GM12878 (cell line): Measurements from ENCODE around the gene STOML3. TPM values are rescaled to one million over a fixed set of nuclear protein-coding genes. Genes with fewer than 3 reads are reported as not detected.

Experiments
- ATAC-seq: fragments of 200-7000 bp; cut with Tn5 transposase; 3 replicates; pipeline ENCODE4 v1.9.1; 2020; ENCODE audit warnings: mild to moderate bottlenecking, moderate library complexity
- BruUV-seq: library from RNA; stranded (reverse); fragments of 400-500 nt; replicated peaks from 2 replicates; lab custom pipeline; 2021; lab: Mats Ljungman, UMichigan
- CTCF ChIA-PET: fragments of 300-600 bp; sonication (Branson Sonifier 250); formaldehyde crosslinking; extraction: SDS; loops from one replicate; lab custom pipeline; 2021; ENCODE audit warnings: inconsistent platforms; lab: Yijun Ruan, JAX
- POLR2A ChIA-PET: fragments of 350-600 bp; formaldehyde crosslinking; extraction: SDS; loops from one replicate; lab custom pipeline; 2021; ENCODE audit warnings: inconsistent platforms; lab: Charles Lee
- RAD21 ChIA-PET: fragments of 300-600 bp; sonication (Branson Sonifier 250); formaldehyde crosslinking; loops from one replicate; lab custom pipeline; 2023; ENCODE audit warnings: antibody characterized with exemption; ENCODE audit not compliant: unreplicated experiment; lab: Charles Lee
- SMC1A ChIA-PET: fragments of 300-600 bp; sonication (Branson Sonifier 250); formaldehyde crosslinking; loops from one replicate; lab custom pipeline; 2023; ENCODE audit not compliant: unreplicated experiment, uncharacterized antibody; lab: Charles Lee
- DNase-seq: peaks from one replicate; pipeline ENCODE4 v3.0.0-alpha.2; 2011; ENCODE audit warnings: low read depth, low spot score
- FAIRE-seq: peaks from 3 replicates; lab custom pipeline; 2011; peaks lifted over from hg19 to GRCh38; lab: Jason Lieb, UNC
- H2AFZ ChIP-seq: 2 replicates; pipeline ENCODE4 v1.6.0; 2011; ENCODE audit warnings: low read depth, low read length, control low read depth; ENCODE audit not compliant: control insufficient read depth
- H3K27ac ChIP-seq: 2 replicates; pipeline ENCODE4 v1.5.1; 2011; ENCODE audit warnings: control low read depth; ENCODE audit not compliant: control insufficient read depth, insufficient read depth
- H3K27me3 ChIP-seq, 2 experiments: replicated peaks in 1 of 2; 2 replicates each; pipeline versions ENCODE4 v1.6.0 to v1.6.1; 2011; ENCODE audit warnings: low read length in 1 of 2; ENCODE audit not compliant: control insufficient read depth in 2 of 2, insufficient read depth in 2 of 2
- H3K36me3 ChIP-seq, 2 experiments: 2 replicates each; pipeline ENCODE4 v1.5.1; 2011; ENCODE audit warnings: low read length in 1 of 2; ENCODE audit not compliant: control insufficient read depth in 2 of 2, insufficient read depth in 2 of 2
- H3K4me1 ChIP-seq: 2 replicates; pipeline ENCODE4 v1.6.1; 2011; ENCODE audit warnings: mild to moderate bottlenecking, low read length, moderate library complexity, mixed read lengths; ENCODE audit not compliant: control insufficient read depth, insufficient read depth
- H3K4me2 ChIP-seq: 2 replicates; pipeline ENCODE4 v1.6.0; 2011; ENCODE audit warnings: control low read depth; ENCODE audit not compliant: control insufficient read depth, insufficient read depth
- H3K4me3 ChIP-seq: fragments of 200-600 bp; sonication (generic); 2 replicates; pipeline ENCODE4 v1.5.1; 2016
- H3K79me2 ChIP-seq: 2 replicates; pipeline ENCODE4 v1.6.0; 2011; ENCODE audit warnings: low read length; ENCODE audit not compliant: control insufficient read depth, insufficient read depth
- H3K9ac ChIP-seq: 2 replicates; pipeline ENCODE4 v1.8.0; 2011; ENCODE audit warnings: low read length, control low read depth, mixed read lengths; ENCODE audit not compliant: control insufficient read depth, insufficient read depth
- H3K9me3 ChIP-seq: replicated peaks from 3 replicates; pipeline ENCODE4 v1.5.1; 2011; ENCODE audit warnings: mild to moderate bottlenecking, low read length; ENCODE audit not compliant: control insufficient read depth, insufficient read depth
- H4K20me1 ChIP-seq: 2 replicates; pipeline ENCODE4 v1.6.0; 2011; ENCODE audit not compliant: control insufficient read depth, insufficient read depth
- FOS ChIP-seq: IDR thresholded peaks from 3 replicates; pipeline ENCODE4 v1.6.1; 2011; ENCODE audit warnings: borderline replicate concordance; ENCODE audit not compliant: insufficient read length; ENCODE audit errors: extremely low read depth
- HDAC6 ChIP-seq: fragments of 200-600 bp; sonication (generic); IDR thresholded peaks from one replicate; pipeline ENCODE4 v1.8.0; 2017; ENCODE audit warnings: antibody characterized with exemption; ENCODE audit not compliant: unreplicated experiment
- IKZF2 ChIP-seq, 2 experiments: fragments of 450-650 bp; IDR thresholded peaks; 2 replicates each; pipeline ENCODE4 v1.6.1; 2017; ENCODE audit warnings: mild to moderate bottlenecking in 2 of 2, moderate library complexity in 2 of 2
- JUND ChIP-seq: IDR thresholded peaks from 2 replicates; pipeline ENCODE4 v1.6.1; 2012; ENCODE audit warnings: low read depth, mild to moderate bottlenecking, low read length, improper control_type of control experiment, moderate library complexity
- MXI1 ChIP-seq: fragments of 150-350 bp; IDR thresholded peaks from 2 replicates; pipeline ENCODE4 v1.6.1; 2011; ENCODE audit warnings: low read depth, mild to moderate bottlenecking, inconsistent platforms, low read length, improper control_type of control experiment
- NFXL1 ChIP-seq: fragments of 450-650 bp; IDR thresholded peaks from 2 replicates; pipeline ENCODE4 v1.6.1; 2017; ENCODE audit warnings: antibody characterized with exemption, mild to moderate bottlenecking, borderline replicate concordance
- NR2C2 ChIP-seq: IDR thresholded peaks from 2 replicates; pipeline ENCODE4 v1.6.1; 2011; ENCODE audit warnings: borderline replicate concordance, low read depth; ENCODE audit not compliant: control insufficient read depth, insufficient read length
- NRF1 ChIP-seq: conservative IDR thresholded peaks from 2 replicates; pipeline ENCODE4 v1.6.1; 2011; ENCODE audit warnings: mild to moderate bottlenecking, low read depth, low read length, improper control_type of control experiment
- PRDM15 ChIP-seq: fragments of 450-650 bp; formaldehyde crosslinking; IDR thresholded peaks from 2 replicates; pipeline ENCODE4 v1.4.0; 2020; ENCODE audit warnings: mild to moderate bottlenecking, moderate library complexity
- SUZ12 ChIP-seq: fragments of 200-600 bp; sonication (generic); IDR thresholded peaks from one replicate; pipeline ENCODE4 v1.6.1; 2018; ENCODE audit warnings: antibody characterized with exemption, mild to moderate bottlenecking; ENCODE audit not compliant: unreplicated experiment
- TCF7 ChIP-seq: IDR thresholded peaks from 2 replicates; pipeline ENCODE4 v1.6.1; 2014; ENCODE audit warnings: antibody characterized with exemption, borderline replicate concordance
- USF2 ChIP-seq: IDR thresholded peaks from 2 replicates; pipeline ENCODE4 v1.6.1; 2011; ENCODE audit warnings: low read depth, low read length, improper control_type of control experiment, borderline replicate concordance
- ZNF592 ChIP-seq: fragments of 450-650 bp; IDR thresholded peaks from 2 replicates; pipeline ENCODE4 v1.6.1; 2017; ENCODE audit warnings: mild to moderate bottlenecking, moderate library complexity
- WGBS: methylation state at CpG from one replicate; pipeline ENCODE4 v1.1.6; 2016; ENCODE audit warnings: low lambda C conversion rate; ENCODE audit not compliant: insufficient replicate concordance, insufficient coverage; ENCODE audit errors: missing lambda C conversion rate; 5-methylcytosine and 5-hydroxymethylcytosine counted together
- in situ Hi-C: fragments of 300-500 bp; cut with MboI; formaldehyde crosslinking; loops from 9 replicates; pipeline ENCODE4 v1.14.3; 2018; ENCODE audit warnings: mixed read lengths
- intact Hi-C: fragments of 100-400 bp; cut with micrococcal nuclease; formaldehyde crosslinking; loops from one replicate; pipeline ENCODE4 v1.14.2; 2022; ENCODE audit not compliant: unreplicated experiment
- polyA plus RNA-seq, 11 experiments: library from polyadenylated mRNA; depleted of rRNA in 4 of 11; unstranded in 6 of 11; stranded (reverse) in 5 of 11; fragments of >200 nt; fragmentation: Nextera tagmentation in 4 of 11; fragmentation: Illumina TruSeq in 1 of 11; extraction: Ambion mirVana in 4 of 11; extraction: Trizol in 1 of 11; gene quantifications; 1 replicate in 1 of 11; 2 replicates in 10 of 11; pipeline versions ENCODE4 v1.2.1 to v1.2.3, GENCODE V29; 2011 to 2016; ENCODE audit warnings: inconsistent platforms in 2 of 11, missing spikeins in 2 of 11, low read depth in 1 of 11
- total RNA-seq, 4 experiments: library from RNA; depleted of rRNA in 3 of 4; stranded (reverse); fragments of >200 nt in 3 of 4; fragmentation: Illumina TruSeq in 1 of 4; extraction: Trizol in 1 of 4; gene quantifications; 2 replicates each; pipeline versions ENCODE4 v1.2.1 to v1.2.3, GENCODE V29; 2013 to 2021

STOML3 gene
- total and polyA plus RNA-seq, 10 of the 15 experiments (the other 5 are each of a cell fraction or from before 2014, with no cell fraction given) = not detected

- SMC1A ChIA-PET = interaction anchor here (1.0 to 1.6 kb wide), 4 partner anchors 13 to 570 kb away, joined by 3 to 8 read pairs (median 4); no protein-coding TSS in a partner anchor
- no peak for TF ChIP-seq HDAC6
- TF ChIP-seq NRF1 = no peak
- no peak for TF ChIP-seq PRDM15 (CRISPR knock-in tag)
- TF ChIP-seq TCF7 = no peak
- TF ChIP-seq ZNF592 = no peak
- TF ChIP-seq NR2C2 = no peak
- no peak for TF ChIP-seq FOS
- no peak for TF ChIP-seq NFXL1
- TF ChIP-seq USF2 = no peak
- TF ChIP-seq SUZ12 = no peak
- no peak for TF ChIP-seq JUND
- TF ChIP-seq MXI1 = no peak
- no peak for TF ChIP-seq IKZF2 (IDR thresholded peaks at IDR 0.05)
- Histone ChIP-seq H3K9ac (peak overlapping the region; percentile 94), H3K4me3 (peak overlapping the region; percentile 95), H3K4me2 (peak overlapping the region; percentile 74), H3K4me1 (peaks cover 5% of the 10 kb centered on the region), H4K20me1 (no peaks in the 10 kb centered on the region), H2AFZ (no peak overlapping the region), H3K27me3 (no peaks in the 10 kb centered on the region), H3K27ac (peak overlapping the region; percentile 93; the same call in 1 of the 2 replicates), H3K9me3 (no peaks in the 10 kb centered on the region), H3K36me3 (0 out of 4 replicates have a peak, but pooled peaks cover 0 to 4% of the 10 kb centered on the region in 2 experiments), H3K79me2 (peaks cover 82% of the 10 kb centered on the region)
- in situ Hi-C loops (no loop called here), intact Hi-C loops (loop anchor here (10.0 kb wide), 1 partner anchor 691 kb away; the partner anchor contains the start of gene UFM1)
- no peak for ATAC-seq
- POLR2A ChIA-PET = no interaction called here
- FAIRE-seq = no peak
- RAD21 ChIA-PET = interaction anchor here (2.4 kb wide), 1 partner anchor 18 kb away, joined by 12 read pairs; no protein-coding TSS in a partner anchor
- 0% methylated on average over 2 of the region's 2 CpGs for WGBS
- CTCF ChIA-PET = interaction anchor here (0.9 to 1.4 kb wide), 5 partner anchors 15 to 24 kb away, joined by 3 to 7 read pairs (median 3); no protein-coding TSS in a partner anchor
- no peak for DNase-seq
- BruUV-seq = no TSS peak
Observed at GRCh38 chr13:39035799-39036198, 45.2 kb upstream of the STOML3 start.
